Thyroid gland (tissue), 4 donors: Measurements from ENCODE around the gene PREP.

Source experiments
- POLR2A ChIP-seq, 2 donors: fragments of 450-650 bp; IDR thresholded peaks; one replicate each; pipeline ENCODE4 v1.6.1; 2017; ENCODE audit warnings: antibody characterized with exemption in 2 of 2, mild to moderate bottlenecking in 2 of 2, moderate library complexity in 1 of 2
- TF ChIP-seq, protein P1 (sequence below), 6 experiments: fragments of 200-600 bp in 3 of 6; fragments of 450-650 bp in 3 of 6; sonication (generic) in 3 of 6; IDR thresholded peaks; one replicate each; pipeline ENCODE4 v1.5.1; 2016 to 2019; ENCODE audit warnings: antibody characterized with exemption in 6 of 6, mild to moderate bottlenecking in 2 of 6, inconsistent platforms in 1 of 6, moderate library complexity in 1 of 6

DNA sequence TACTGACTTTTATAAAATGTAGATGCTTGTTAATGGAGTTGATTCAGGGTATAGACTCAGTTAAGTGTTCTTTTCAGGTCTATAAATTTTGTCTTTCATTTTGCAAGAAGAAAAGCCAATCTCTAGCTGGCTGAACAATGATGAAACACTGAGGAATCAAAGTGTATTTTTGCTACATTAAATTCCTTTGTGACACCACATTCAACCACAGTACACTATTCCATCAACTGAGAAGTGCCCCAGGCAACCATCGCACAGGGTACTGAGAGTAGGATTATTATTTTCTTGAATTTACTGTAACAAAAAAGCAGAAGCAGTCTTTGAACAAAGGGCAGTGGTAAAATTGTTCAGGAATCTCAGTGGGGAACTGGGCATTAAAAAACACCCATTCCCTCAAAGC, 83.6 kb downstream of the PREP start:
- TF ChIP-seq, protein P1, sequence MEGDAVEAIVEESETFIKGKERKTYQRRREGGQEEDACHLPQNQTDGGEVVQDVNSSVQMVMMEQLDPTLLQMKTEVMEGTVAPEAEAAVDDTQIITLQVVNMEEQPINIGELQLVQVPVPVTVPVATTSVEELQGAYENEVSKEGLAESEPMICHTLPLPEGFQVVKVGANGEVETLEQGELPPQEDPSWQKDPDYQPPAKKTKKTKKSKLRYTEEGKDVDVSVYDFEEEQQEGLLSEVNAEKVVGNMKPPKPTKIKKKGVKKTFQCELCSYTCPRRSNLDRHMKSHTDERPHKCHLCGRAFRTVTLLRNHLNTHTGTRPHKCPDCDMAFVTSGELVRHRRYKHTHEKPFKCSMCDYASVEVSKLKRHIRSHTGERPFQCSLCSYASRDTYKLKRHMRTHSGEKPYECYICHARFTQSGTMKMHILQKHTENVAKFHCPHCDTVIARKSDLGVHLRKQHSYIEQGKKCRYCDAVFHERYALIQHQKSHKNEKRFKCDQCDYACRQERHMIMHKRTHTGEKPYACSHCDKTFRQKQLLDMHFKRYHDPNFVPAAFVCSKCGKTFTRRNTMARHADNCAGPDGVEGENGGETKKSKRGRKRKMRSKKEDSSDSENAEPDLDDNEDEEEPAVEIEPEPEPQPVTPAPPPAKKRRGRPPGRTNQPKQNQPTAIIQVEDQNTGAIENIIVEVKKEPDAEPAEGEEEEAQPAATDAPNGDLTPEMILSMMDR (IDR thresholded peaks at IDR 0.05) = no peak
- TF ChIP-seq POLR2A (IDR thresholded peaks at IDR 0.05) = no peak
